MM.1S (cell line): ENCODE data around the gene SECISBP2.

Experiments
- DNase-seq: peaks from one replicate; pipeline ENCODE4 v3.0.0-alpha.2; 2015
- H2AFZ ChIP-seq: fragments of 300-600 bp; sonication (generic); 2 replicates; pipeline ENCODE4 v1.6.0; 2016; ENCODE audit warnings: antibody characterized with exemption, low read length
- H3F3A ChIP-seq: fragments of 300-600 bp; sonication (generic); 2 replicates; pipeline ENCODE4 v1.6.1; 2016; ENCODE audit warnings: mild to moderate bottlenecking, antibody characterized with exemption, low read length, moderate library complexity, mixed read lengths; ENCODE audit not compliant: insufficient read depth
- H3K27ac ChIP-seq: fragments of 300-600 bp; sonication (generic); 2 replicates; pipeline ENCODE4 v1.5.1; 2016; ENCODE audit warnings: mild to moderate bottlenecking, low read length
- H3K27me3 ChIP-seq: fragments of 300-600 bp; sonication (generic); replicated peaks from 2 replicates; pipeline ENCODE4 v1.6.0; 2016; ENCODE audit warnings: low read length; ENCODE audit not compliant: insufficient read depth
- H3K36me3 ChIP-seq: fragments of 300-600 bp; sonication (generic); replicated peaks from 2 replicates; pipeline ENCODE4 v1.6.1; 2016; ENCODE audit warnings: mild to moderate bottlenecking, low read length, mixed read lengths; ENCODE audit not compliant: insufficient read depth
- H3K4me1 ChIP-seq: fragments of 300-600 bp; sonication (generic); 2 replicates; pipeline ENCODE4 v1.6.1; 2016; ENCODE audit warnings: low read length, mixed read lengths
- H3K4me2 ChIP-seq: fragments of 300-600 bp; sonication (generic); 2 replicates; pipeline ENCODE4 v1.6.0; 2016; ENCODE audit warnings: low read depth, low read length
- H3K4me3 ChIP-seq: fragments of 300-600 bp; sonication (generic); 2 replicates; pipeline ENCODE4 v1.5.1; 2016; ENCODE audit warnings: low read length, mixed read lengths
- H3K79me2 ChIP-seq: fragments of 300-600 bp; sonication (generic); 2 replicates; pipeline ENCODE4 v1.6.1; 2016; ENCODE audit warnings: mixed run types, low read length, mixed read lengths
- H3K9ac ChIP-seq: fragments of 300-600 bp; sonication (generic); 2 replicates; pipeline ENCODE4 v1.6.1; 2016; ENCODE audit warnings: low read length, mixed read lengths
- H3K9me2 ChIP-seq: fragments of 300-600 bp; sonication (generic); replicated peaks from 2 replicates; pipeline ENCODE4 v1.6.1; 2016; ENCODE audit warnings: mild to moderate bottlenecking, low read length, mixed read lengths; ENCODE audit not compliant: insufficient read depth
- H3K9me3 ChIP-seq: fragments of 300-600 bp; sonication (generic); replicated peaks from 2 replicates; pipeline ENCODE4 v1.6.1; 2016; ENCODE audit warnings: mild to moderate bottlenecking, low read length, mixed read lengths; ENCODE audit not compliant: insufficient read depth
- H4K20me1 ChIP-seq: fragments of 300-600 bp; sonication (generic); 2 replicates; pipeline ENCODE4 v1.6.1; 2016; ENCODE audit warnings: mild to moderate bottlenecking, low read length, moderate library complexity, mixed read lengths; ENCODE audit not compliant: insufficient read depth
- EZH2 ChIP-seq: fragments of 300-600 bp; sonication (generic); optimal IDR thresholded peaks from 2 replicates; pipeline ENCODE3; 2017; ENCODE audit warnings: low read depth, mild to moderate bottlenecking, antibody characterized with exemption, low read length, mixed read lengths
- EZH2phosphoT487 ChIP-seq: fragments of 300-600 bp; sonication (generic); IDR thresholded peaks from 2 replicates; pipeline ENCODE4 v1.6.1; 2018; ENCODE audit warnings: antibody characterized with exemption, low read length
- TF ChIP-seq, protein P1 (sequence below): fragments of 300-600 bp; sonication (generic); IDR thresholded peaks from 2 replicates; pipeline ENCODE4 v1.5.1; 2016; ENCODE audit warnings: antibody characterized with exemption, low read length, mixed read lengths

SECISBP2 gene

DNA sequence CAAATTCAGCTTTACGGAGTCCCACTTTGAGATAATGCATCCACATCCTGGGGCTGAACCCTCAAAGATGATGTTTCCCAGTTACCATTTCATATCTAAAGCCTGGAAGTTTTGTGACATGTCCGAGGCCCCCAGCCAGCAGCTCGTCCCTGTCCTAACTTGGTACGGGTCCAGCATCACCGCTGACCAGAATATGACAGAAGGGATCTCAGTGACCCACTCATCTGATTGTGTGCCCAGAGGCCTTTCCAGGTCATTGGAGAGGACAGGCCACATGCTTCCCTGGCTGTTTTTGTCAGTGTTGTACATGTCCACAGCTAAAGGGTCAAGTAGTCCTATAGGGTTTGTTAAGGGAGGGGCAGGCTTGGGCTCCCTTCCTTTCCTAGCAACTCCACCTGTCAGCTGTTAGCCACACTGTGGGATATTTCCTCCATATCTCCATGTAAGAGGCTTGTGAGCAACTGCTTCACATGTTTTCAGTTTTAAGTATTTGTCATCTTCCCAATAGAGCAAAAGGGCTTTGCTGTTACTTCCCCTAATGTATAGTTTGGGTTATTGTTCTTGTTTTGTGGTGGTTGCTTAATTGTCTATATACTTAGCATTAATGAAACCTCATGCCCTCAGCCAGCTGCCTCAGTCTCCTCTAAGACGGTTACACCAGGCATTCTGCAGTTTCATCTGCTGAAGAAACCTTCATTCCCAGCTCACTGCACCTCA lies 33.4 kb downstream of the SECISBP2 start:
- Histone ChIP-seq H3K36me3 (peaks cover 21% of the 10 kb centered on the region), H3K79me2 (peaks cover 21% of the 10 kb centered on the region)
- DNase-seq = no peak

DNA sequence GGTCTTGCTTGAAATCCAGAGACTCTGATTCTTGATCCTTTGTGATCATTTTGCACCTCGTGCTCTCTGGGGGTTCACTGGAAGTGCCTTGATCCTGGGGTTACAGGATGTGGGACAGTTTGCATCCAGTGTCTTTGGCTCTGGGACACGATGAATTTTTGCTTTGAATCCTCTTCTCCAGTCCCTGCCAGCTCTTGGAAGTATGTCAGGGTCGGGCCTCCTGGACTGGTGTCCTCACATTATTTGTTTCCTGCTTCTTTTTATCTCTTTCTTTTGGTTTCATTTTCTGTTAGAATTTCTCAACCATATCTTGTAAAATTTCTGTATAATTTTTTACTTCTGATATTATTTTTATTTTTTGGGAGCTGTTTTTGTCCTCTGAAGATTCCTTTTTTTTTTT lies 34.2 kb downstream of the SECISBP2 start:
- Histone ChIP-seq H3K27ac (peak overlapping the region; percentile 32; the same call in 1 of the 2 replicates), H3K79me2 (peaks cover 21% of the 10 kb centered on the region), H3K9ac (peak overlapping the region; percentile 40; the same call in 1 of the 2 replicates), H4K20me1 (no peaks in the 10 kb centered on the region), H3K4me3 (peak overlapping the region; percentile 31; the same call in 1 of the 2 replicates), H3K9me2 (no peaks in the 10 kb centered on the region), H3K4me2 (peak overlapping the region; percentile 76), H3K9me3 (no peaks in the 10 kb centered on the region), H3F3A (no peaks in the 10 kb centered on the region), H3K4me1 (peaks cover 20% of the 10 kb centered on the region), H2AFZ (peak overlapping the region; percentile 36; the same call in 1 of the 2 replicates), H3K27me3 (no peaks in the 10 kb centered on the region), H3K36me3 (peaks cover 21% of the 10 kb centered on the region)
- TF ChIP-seq EZH2 (no peak), EZH2phosphoT487 (no peak)
- TF ChIP-seq, protein P1, sequence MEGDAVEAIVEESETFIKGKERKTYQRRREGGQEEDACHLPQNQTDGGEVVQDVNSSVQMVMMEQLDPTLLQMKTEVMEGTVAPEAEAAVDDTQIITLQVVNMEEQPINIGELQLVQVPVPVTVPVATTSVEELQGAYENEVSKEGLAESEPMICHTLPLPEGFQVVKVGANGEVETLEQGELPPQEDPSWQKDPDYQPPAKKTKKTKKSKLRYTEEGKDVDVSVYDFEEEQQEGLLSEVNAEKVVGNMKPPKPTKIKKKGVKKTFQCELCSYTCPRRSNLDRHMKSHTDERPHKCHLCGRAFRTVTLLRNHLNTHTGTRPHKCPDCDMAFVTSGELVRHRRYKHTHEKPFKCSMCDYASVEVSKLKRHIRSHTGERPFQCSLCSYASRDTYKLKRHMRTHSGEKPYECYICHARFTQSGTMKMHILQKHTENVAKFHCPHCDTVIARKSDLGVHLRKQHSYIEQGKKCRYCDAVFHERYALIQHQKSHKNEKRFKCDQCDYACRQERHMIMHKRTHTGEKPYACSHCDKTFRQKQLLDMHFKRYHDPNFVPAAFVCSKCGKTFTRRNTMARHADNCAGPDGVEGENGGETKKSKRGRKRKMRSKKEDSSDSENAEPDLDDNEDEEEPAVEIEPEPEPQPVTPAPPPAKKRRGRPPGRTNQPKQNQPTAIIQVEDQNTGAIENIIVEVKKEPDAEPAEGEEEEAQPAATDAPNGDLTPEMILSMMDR = no peak
- DNase-seq = peak; percentile 26

More for the DNA sequence above, 33.4 kb downstream of the SECISBP2 start:
- Histone ChIP-seq H3K9ac (peak overlapping the region; percentile 40; the same call in 1 of the 2 replicates), H2AFZ (peak overlapping the region; percentile 36; the same call in 1 of the 2 replicates), H3K4me3 (peak overlapping the region; percentile 31; the same call in 1 of the 2 replicates), H4K20me1 (no peaks in the 10 kb centered on the region), H3K9me3 (no peaks in the 10 kb centered on the region), H3K9me2 (no peaks in the 10 kb centered on the region), H3K27me3 (no peaks in the 10 kb centered on the region), H3F3A (no peaks in the 10 kb centered on the region), H3K4me1 (peaks cover 20% of the 10 kb centered on the region), H3K4me2 (peak overlapping the region; percentile 76), H3K27ac (peak overlapping the region; percentile 32; the same call in 1 of the 2 replicates)
- TF ChIP-seq EZH2phosphoT487 (no peak), EZH2 (no peak)
- TF ChIP-seq, protein P1 = no peak

- 0 out of 2 replicates have a peak overlapping the region, but pooled peaks have one; percentile 31 for H3K4me3 ChIP-seq
- TF ChIP-seq, protein P1 = no peak
- TF ChIP-seq EZH2 (no peak), EZH2phosphoT487 (no peak)
- H4K20me1 ChIP-seq = no peaks in the 10 kb centered on the region
- peaks cover 21% of the 10 kb centered on the region for H3K79me2 ChIP-seq
- H3K4me1 ChIP-seq = peaks cover 20% of the 10 kb centered on the region
- 0 out of 2 replicates have a peak overlapping the region, but pooled peaks have one; percentile 36 for H2AFZ ChIP-seq
- H3K4me2 ChIP-seq = peak overlapping the region; percentile 76; the same call in 1 of the 2 replicates
- peak overlapping the region; percentile 32; the same call in 1 of the 2 replicates for H3K27ac ChIP-seq
- no peaks in the 10 kb centered on the region for H3K27me3 ChIP-seq
- H3K36me3 ChIP-seq = peaks cover 21% of the 10 kb centered on the region
- H3K9ac ChIP-seq = no peak overlapping the region; the same call in 1 of the 2 replicates
- no peaks in the 10 kb centered on the region for H3K9me2 ChIP-seq
- no peaks in the 10 kb centered on the region for H3F3A ChIP-seq
- H3K9me3 ChIP-seq = no peaks in the 10 kb centered on the region
- no peak for DNase-seq
Measured at GRCh38 chr9:89352874-89353649, 34.8 kb downstream of the SECISBP2 start.
